HepG2 (cell line): ENCODE results near the gene TUBB4B. TPM values are rescaled to one million over a fixed set of nuclear protein-coding genes. Genes with fewer than 3 reads are reported as not detected.

Experiments used
- HDAC2 ChIP-seq: sonication (generic); formaldehyde crosslinking; IDR thresholded peaks from 2 replicates; pipeline ENCODE4 v1.4.0; 2020; ENCODE audit warnings: missing genetic modification reagents
- MEIS2 ChIP-seq: sonication (generic); formaldehyde crosslinking; IDR thresholded peaks from 2 replicates; pipeline ENCODE4 v1.9.0; 2021; ENCODE audit warnings: mild to moderate bottlenecking, missing genetic modification reagents
- YY1 ChIP-seq: IDR thresholded peaks from 2 replicates; pipeline ENCODE4 v1.6.1; 2011; ENCODE audit warnings: low read length, low read depth, moderate library complexity, mild to moderate bottlenecking; ENCODE audit not compliant: insufficient read depth, insufficient replicate concordance
- ZFAT ChIP-seq: sonication (generic); formaldehyde crosslinking; conservative IDR thresholded peaks from 2 replicates; pipeline ENCODE4 v1.8.1; 2023; ENCODE audit warnings: missing genetic modification reagents, inconsistent platforms
- ZNF225 ChIP-seq: sonication (generic); formaldehyde crosslinking; IDR thresholded peaks from 2 replicates; pipeline ENCODE4 v1.4.0; 2020; ENCODE audit warnings: mild to moderate bottlenecking, missing genetic modification reagents
- ZNF891 ChIP-seq: sonication (generic); formaldehyde crosslinking; IDR thresholded peaks from 2 replicates; pipeline ENCODE4 v1.5.0; 2020; ENCODE audit warnings: mild to moderate bottlenecking, missing genetic modification reagents
- polyA plus RNA-seq, 8 experiments: library from polyadenylated mRNA; depleted of rRNA in 3 of 8; stranded (reverse) in 7 of 8; unstranded in 1 of 8; fragments of >200 nt; fragmentation: Illumina TruSeq in 4 of 8; extraction: Trizol in 4 of 8; gene quantifications; 2 replicates each; pipeline versions ENCODE4 v1.2.1 to v1.2.3, GENCODE V29; 2011 to 2016; ENCODE audit warnings: low read depth in 4 of 8, missing spikeins in 1 of 8, mixed read lengths in 1 of 8; ENCODE audit not compliant: insufficient read depth in 1 of 8
- total RNA-seq, 5 experiments: library from RNA; depleted of rRNA; stranded (reverse); fragments of >200 nt; fragmentation: Illumina TruSeq; extraction: Trizol; gene quantifications; 2 replicates each; pipeline ENCODE4 v1.2.3, GENCODE V29; 2016; ENCODE audit warnings: low read depth in 1 of 5
- TF ChIP-seq, protein P1 (sequence below): sonication (generic); formaldehyde crosslinking; IDR thresholded peaks from 2 replicates; pipeline ENCODE4 v1.8.0; 2022; ENCODE audit warnings: missing genetic modification reagents, mild to moderate bottlenecking, moderate library complexity, borderline replicate concordance
- TF ChIP-seq, protein P2 (sequence below): sonication (generic); formaldehyde crosslinking; IDR thresholded peaks from 2 replicates; pipeline ENCODE4 v1.4.0; 2020; ENCODE audit warnings: missing genetic modification reagents, borderline replicate concordance
- TF ChIP-seq, protein P3 (sequence below): sonication (generic); formaldehyde crosslinking; IDR thresholded peaks from 2 replicates; pipeline ENCODE4 v1.8.1; 2023; ENCODE audit warnings: mild to moderate bottlenecking, missing genetic modification reagents
- TF ChIP-seq, protein P4 (sequence below): sonication (generic); formaldehyde crosslinking; IDR thresholded peaks from 2 replicates; pipeline ENCODE4 v1.4.0; 2020; ENCODE audit warnings: missing genetic modification reagents; ENCODE audit errors: not compliant biosample characterization

The TUBB4B gene
- total and polyA plus RNA-seq, 2 of the 13 experiments (the other 11 are each of a cell fraction or from before 2014, with no cell fraction given): 182 to 412 TPM

DNA sequence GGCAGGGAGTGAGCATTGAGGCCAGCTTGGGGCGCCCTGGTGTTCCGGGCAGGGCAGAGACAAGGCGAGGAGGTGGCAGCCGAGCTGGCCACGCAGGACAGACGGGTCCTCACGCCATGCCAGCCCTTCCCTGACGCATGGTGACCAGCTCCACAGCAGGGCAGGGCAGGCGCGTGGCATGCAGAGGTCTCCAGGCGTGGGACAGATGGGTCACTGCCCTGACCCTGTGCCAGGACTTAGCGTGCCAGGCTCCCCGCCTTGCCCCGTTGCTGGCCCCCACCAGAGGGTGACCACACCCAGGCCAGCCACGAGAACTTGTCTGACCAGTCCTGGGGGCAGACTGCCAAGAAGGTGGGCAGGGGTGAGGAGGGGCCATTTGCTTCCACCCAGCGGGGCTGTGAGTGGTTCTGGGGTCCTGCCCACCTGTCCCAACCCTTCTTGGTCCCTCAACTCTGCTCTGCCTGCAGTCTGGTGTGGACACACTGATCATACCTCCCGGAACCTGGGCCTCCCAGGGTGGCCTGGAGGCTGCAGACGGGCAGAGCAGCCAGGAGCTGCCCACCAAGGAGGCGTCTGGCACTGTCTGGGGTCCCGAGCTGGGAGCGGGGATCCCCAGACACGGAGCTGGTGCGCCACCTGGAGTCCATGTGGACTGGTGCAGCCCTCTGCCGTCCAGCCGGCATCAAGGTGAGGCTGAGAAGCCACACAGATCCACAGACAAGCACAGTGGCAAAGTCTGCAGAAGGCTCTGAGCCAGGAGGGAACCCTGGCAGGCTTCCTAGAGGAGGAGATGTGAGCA is 13.8 kb upstream of the TUBB4B start, which contains the start of gene RNF224 (continued):
- TF ChIP-seq ZNF225: 0 out of 2 replicates have a peak, but pooled peaks have one; percentile 28
- TF ChIP-seq ZFAT: no peak
- TF ChIP-seq, protein P1, sequence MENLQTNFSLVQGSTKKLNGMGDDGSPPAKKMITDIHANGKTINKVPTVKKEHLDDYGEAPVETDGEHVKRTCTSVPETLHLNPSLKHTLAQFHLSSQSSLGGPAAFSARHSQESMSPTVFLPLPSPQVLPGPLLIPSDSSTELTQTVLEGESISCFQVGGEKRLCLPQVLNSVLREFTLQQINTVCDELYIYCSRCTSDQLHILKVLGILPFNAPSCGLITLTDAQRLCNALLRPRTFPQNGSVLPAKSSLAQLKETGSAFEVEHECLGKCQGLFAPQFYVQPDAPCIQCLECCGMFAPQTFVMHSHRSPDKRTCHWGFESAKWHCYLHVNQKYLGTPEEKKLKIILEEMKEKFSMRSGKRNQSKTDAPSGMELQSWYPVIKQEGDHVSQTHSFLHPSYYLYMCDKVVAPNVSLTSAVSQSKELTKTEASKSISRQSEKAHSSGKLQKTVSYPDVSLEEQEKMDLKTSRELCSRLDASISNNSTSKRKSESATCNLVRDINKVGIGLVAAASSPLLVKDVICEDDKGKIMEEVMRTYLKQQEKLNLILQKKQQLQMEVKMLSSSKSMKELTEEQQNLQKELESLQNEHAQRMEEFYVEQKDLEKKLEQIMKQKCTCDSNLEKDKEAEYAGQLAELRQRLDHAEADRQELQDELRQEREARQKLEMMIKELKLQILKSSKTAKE (CRISPR knock-in tag): peak; percentile 28; the same call in 1 of the 2 replicates
- TF ChIP-seq, protein P2, sequence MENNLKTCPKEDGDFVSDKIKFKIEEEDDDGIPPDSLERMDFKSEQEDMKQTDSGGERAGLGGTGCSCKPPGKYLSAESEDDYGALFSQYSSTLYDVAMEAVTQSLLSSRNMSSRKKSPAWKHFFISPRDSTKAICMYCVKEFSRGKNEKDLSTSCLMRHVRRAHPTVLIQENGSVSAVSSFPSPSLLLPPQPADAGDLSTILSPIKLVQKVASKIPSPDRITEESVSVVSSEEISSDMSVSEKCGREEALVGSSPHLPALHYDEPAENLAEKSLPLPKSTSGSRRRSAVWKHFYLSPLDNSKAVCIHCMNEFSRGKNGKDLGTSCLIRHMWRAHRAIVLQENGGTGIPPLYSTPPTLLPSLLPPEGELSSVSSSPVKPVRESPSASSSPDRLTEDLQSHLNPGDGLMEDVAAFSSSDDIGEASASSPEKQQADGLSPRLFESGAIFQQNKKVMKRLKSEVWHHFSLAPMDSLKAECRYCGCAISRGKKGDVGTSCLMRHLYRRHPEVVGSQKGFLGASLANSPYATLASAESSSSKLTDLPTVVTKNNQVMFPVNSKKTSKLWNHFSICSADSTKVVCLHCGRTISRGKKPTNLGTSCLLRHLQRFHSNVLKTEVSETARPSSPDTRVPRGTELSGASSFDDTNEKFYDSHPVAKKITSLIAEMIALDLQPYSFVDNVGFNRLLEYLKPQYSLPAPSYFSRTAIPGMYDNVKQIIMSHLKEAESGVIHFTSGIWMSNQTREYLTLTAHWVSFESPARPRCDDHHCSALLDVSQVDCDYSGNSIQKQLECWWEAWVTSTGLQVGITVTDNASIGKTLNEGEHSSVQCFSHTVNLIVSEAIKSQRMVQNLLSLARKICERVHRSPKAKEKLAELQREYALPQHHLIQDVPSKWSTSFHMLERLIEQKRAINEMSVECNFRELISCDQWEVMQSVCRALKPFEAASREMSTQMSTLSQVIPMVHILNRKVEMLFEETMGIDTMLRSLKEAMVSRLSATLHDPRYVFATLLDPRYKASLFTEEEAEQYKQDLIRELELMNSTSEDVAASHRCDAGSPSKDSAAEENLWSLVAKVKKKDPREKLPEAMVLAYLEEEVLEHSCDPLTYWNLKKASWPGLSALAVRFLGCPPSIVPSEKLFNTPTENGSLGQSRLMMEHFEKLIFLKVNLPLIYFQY (CRISPR knock-in tag): peak; percentile 39; the same call in 1 of the 2 replicates
- peak; percentile 13 for TF ChIP-seq YY1
- TF ChIP-seq, protein P3, sequence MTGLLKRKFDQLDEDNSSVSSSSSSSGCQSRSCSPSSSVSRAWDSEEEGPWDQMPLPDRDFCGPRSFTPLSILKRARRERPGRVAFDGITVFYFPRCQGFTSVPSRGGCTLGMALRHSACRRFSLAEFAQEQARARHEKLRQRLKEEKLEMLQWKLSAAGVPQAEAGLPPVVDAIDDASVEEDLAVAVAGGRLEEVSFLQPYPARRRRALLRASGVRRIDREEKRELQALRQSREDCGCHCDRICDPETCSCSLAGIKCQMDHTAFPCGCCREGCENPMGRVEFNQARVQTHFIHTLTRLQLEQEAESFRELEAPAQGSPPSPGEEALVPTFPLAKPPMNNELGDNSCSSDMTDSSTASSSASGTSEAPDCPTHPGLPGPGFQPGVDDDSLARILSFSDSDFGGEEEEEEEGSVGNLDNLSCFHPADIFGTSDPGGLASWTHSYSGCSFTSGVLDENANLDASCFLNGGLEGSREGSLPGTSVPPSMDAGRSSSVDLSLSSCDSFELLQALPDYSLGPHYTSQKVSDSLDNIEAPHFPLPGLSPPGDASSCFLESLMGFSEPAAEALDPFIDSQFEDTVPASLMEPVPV (CRISPR knock-in tag): 0 out of 2 replicates have a peak, but pooled peaks have one; percentile 13
- peak; percentile 68; the same call in 1 of the 2 replicates for TF ChIP-seq ZNF891 (CRISPR knock-in tag)
- TF ChIP-seq HDAC2 (CRISPR knock-in tag): peak; percentile 43; the same call in 1 of the 2 replicates
- TF ChIP-seq, protein P4, sequence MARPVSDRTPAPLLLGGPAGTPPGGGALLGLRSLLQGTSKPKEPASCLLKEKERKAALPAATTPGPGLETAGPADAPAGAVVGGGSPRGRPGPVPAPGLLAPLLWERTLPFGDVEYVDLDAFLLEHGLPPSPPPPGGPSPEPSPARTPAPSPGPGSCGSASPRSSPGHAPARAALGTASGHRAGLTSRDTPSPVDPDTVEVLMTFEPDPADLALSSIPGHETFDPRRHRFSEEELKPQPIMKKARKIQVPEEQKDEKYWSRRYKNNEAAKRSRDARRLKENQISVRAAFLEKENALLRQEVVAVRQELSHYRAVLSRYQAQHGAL (CRISPR knock-in tag): no peak
- TF ChIP-seq MEIS2: peak; percentile 40; the same call in 1 of the 2 replicates
- TF ChIP-seq, all 625 proteins: peak for 109
